ENCODE data around the gene NRXN3. TPM values are rescaled to one million over a fixed set of nuclear protein-coding genes. Genes with fewer than 3 reads are reported as not detected.
"Not testable (repeated sequence)": the region's sequence is repeated elsewhere in the genome, so short reads cannot be mapped to it uniquely, and the experiment has no call there.

The NRXN3 gene
- polyA plus RNA-seq, 1 donor from 2014 or later = not detected

GRCh38 chr14:78986989-78987388 is 816.8 kb downstream of the NRXN3 start:
- H3K9me3 Mint-ChIP-seq = peaks cover 0 to 3% (median 3%) of the 10 kb centered on the region in 3 donors
- no peaks in the 10 kb centered on the region for H3K36me3 Mint-ChIP-seq
- H3K27me3 Mint-ChIP-seq = no peaks in the 10 kb centered on the region
- H3K4me3 Mint-ChIP-seq = no peak overlapping the region
- H3K4me1 Mint-ChIP-seq = no peaks in the 10 kb centered on the region
- no peak overlapping the region for H3K27ac Mint-ChIP-seq

- Mint-ChIP-seq H3K4me3 (no peak overlapping the region), H3K9me3 (no peaks in the 10 kb centered on the region), H3K27ac (no peak overlapping the region), H3K36me3 (no peaks in the 10 kb centered on the region), H3K27me3 (no peaks in the 10 kb centered on the region), H3K4me1 (no peaks in the 10 kb centered on the region)
These were observed 819.0 kb downstream of the NRXN3 start for GRCh38 chr14:78989221-78989620.

GRCh38 chr14:78992867-78993266 is 822.7 kb downstream of the NRXN3 start:
- Mint-ChIP-seq H3K4me3 (no peak overlapping the region), H3K9me3 (peaks cover 0 to 2% (median 0%) of the 10 kb centered on the region in 3 donors), H3K27ac (no peak overlapping the region), H3K27me3 (no peaks in the 10 kb centered on the region), H3K36me3 (no peaks in the 10 kb centered on the region), H3K4me1 (no peaks in the 10 kb centered on the region)

- H3K27me3 Mint-ChIP-seq = no peaks in the 10 kb centered on the region
- H3K36me3 Mint-ChIP-seq = no peaks in the 10 kb centered on the region
- no peak overlapping the region for H3K27ac Mint-ChIP-seq
- H3K9me3 Mint-ChIP-seq = peaks cover 0 to 2% (median 0%) of the 10 kb centered on the region in 3 donors
- no peaks in the 10 kb centered on the region for H3K4me1 Mint-ChIP-seq
- H3K4me3 Mint-ChIP-seq = no peak overlapping the region
These were observed 827.6 kb downstream of the NRXN3 start for GRCh38 chr14:78997811-78998210.

GRCh38 chr14:79009286-79009685 is 839.1 kb downstream of the NRXN3 start:
- no peaks in the 10 kb centered on the region for H3K36me3 Mint-ChIP-seq
- no peaks in the 10 kb centered on the region for H3K9me3 Mint-ChIP-seq
- no peak overlapping the region for H3K27ac Mint-ChIP-seq
- H3K27me3 Mint-ChIP-seq = peaks cover 6% of the 10 kb centered on the region
- H3K4me1 Mint-ChIP-seq = no peaks in the 10 kb centered on the region
- no peak overlapping the region for H3K4me3 Mint-ChIP-seq

GRCh38 chr14:79011091-79011919 is 841.1 kb downstream of the NRXN3 start:
- Mint-ChIP-seq H3K4me1 (no peaks in the 10 kb centered on the region), H3K27ac (no peak overlapping the region), H3K36me3 (no peaks in the 10 kb centered on the region), H3K4me3 (no peak overlapping the region), H3K27me3 (peaks cover 2% of the 10 kb centered on the region), H3K9me3 (peaks cover 0 to 4% (median 0%) of the 10 kb centered on the region in 3 donors)

- Mint-ChIP-seq H3K36me3 (no peaks in the 10 kb centered on the region), H3K9me3 (peaks cover 0 to 4% (median 0%) of the 10 kb centered on the region in 3 donors), H3K4me3 (no peak overlapping the region), H3K27me3 (peaks cover 1% of the 10 kb centered on the region), H3K27ac (no peak overlapping the region), H3K4me1 (no peaks in the 10 kb centered on the region)
These were observed 841.7 kb downstream of the NRXN3 start for GRCh38 chr14:79011920-79012204.

GRCh38 chr14:79016828-79017505 is 846.8 kb downstream of the NRXN3 start:
- Mint-ChIP-seq H3K36me3 (no peaks in the 10 kb centered on the region), H3K9me3 (peaks cover 0 to 4% (median 0%) of the 10 kb centered on the region in 3 donors), H3K4me3 (no peak overlapping the region), H3K27ac (no peak overlapping the region), H3K27me3 (no peaks in the 10 kb centered on the region), H3K4me1 (no peaks in the 10 kb centered on the region)

GRCh38 chr14:79017561-79017960 is 847.4 kb downstream of the NRXN3 start:
- no peaks in the 10 kb centered on the region for H3K36me3 Mint-ChIP-seq
- H3K9me3 Mint-ChIP-seq = peaks cover 0 to 4% (median 0%) of the 10 kb centered on the region in 3 donors
- no peaks in the 10 kb centered on the region for H3K4me1 Mint-ChIP-seq
- H3K27me3 Mint-ChIP-seq = no peaks in the 10 kb centered on the region
- H3K4me3 Mint-ChIP-seq = no peak overlapping the region
- no peak overlapping the region for H3K27ac Mint-ChIP-seq

- Mint-ChIP-seq H3K4me3 (no peak overlapping the region), H3K9me3 (peaks cover 0 to 4% (median 0%) of the 10 kb centered on the region in 3 donors), H3K36me3 (no peaks in the 10 kb centered on the region), H3K27ac (no peak overlapping the region), H3K27me3 (no peaks in the 10 kb centered on the region), H3K4me1 (no peaks in the 10 kb centered on the region)
These were observed 848.7 kb downstream of the NRXN3 start for GRCh38 chr14:79018836-79019235.

GRCh38 chr14:79019898-79020297 is 849.7 kb downstream of the NRXN3 start:
- not testable (repeated sequence) for H3K27me3 Mint-ChIP-seq, H3K27ac Mint-ChIP-seq, H3K9me3 Mint-ChIP-seq, H3K4me3 Mint-ChIP-seq, H3K4me1 Mint-ChIP-seq, H3K36me3 Mint-ChIP-seq

GRCh38 chr14:79021766-79022165 is 851.6 kb downstream of the NRXN3 start:
- no peaks in the 10 kb centered on the region for H3K27me3 Mint-ChIP-seq
- H3K4me3 Mint-ChIP-seq = no peak overlapping the region
- no peaks in the 10 kb centered on the region for H3K36me3 Mint-ChIP-seq
- peaks cover 0 to 3% (median 2%) of the 10 kb centered on the region in 3 donors for H3K9me3 Mint-ChIP-seq
- H3K27ac Mint-ChIP-seq = no peak overlapping the region
- H3K4me1 Mint-ChIP-seq = no peaks in the 10 kb centered on the region

- Mint-ChIP-seq H3K9me3 (peaks cover 0 to 5% (median 3%) of the 10 kb centered on the region in 3 donors), H3K4me3 (no peak overlapping the region), H3K4me1 (no peaks in the 10 kb centered on the region), H3K27me3 (no peaks in the 10 kb centered on the region), H3K36me3 (no peaks in the 10 kb centered on the region), H3K27ac (no peak overlapping the region)
These were observed 857.0 kb downstream of the NRXN3 start for GRCh38 chr14:79027138-79027537.

- H3K27me3 Mint-ChIP-seq = no peaks in the 10 kb centered on the region
- no peaks in the 10 kb centered on the region for H3K4me1 Mint-ChIP-seq
- H3K36me3 Mint-ChIP-seq = no peaks in the 10 kb centered on the region
- no peak overlapping the region for H3K4me3 Mint-ChIP-seq
- peaks cover 0 to 5% (median 3%) of the 10 kb centered on the region in 3 donors for H3K9me3 Mint-ChIP-seq
- no peak overlapping the region for H3K27ac Mint-ChIP-seq
These were observed 858.1 kb downstream of the NRXN3 start for GRCh38 chr14:79028281-79028680.

GRCh38 chr14:79036441-79036840 is 866.3 kb downstream of the NRXN3 start:
- peaks cover 2 to 8% (median 8%) of the 10 kb centered on the region in 3 donors for H3K9me3 Mint-ChIP-seq
- no peaks in the 10 kb centered on the region for H3K4me1 Mint-ChIP-seq
- H3K4me3 Mint-ChIP-seq = no peak overlapping the region
- H3K36me3 Mint-ChIP-seq = no peaks in the 10 kb centered on the region
- no peak overlapping the region for H3K27ac Mint-ChIP-seq
- no peaks in the 10 kb centered on the region for H3K27me3 Mint-ChIP-seq

- Mint-ChIP-seq H3K27me3 (no peaks in the 10 kb centered on the region), H3K36me3 (no peaks in the 10 kb centered on the region), H3K27ac (no peak overlapping the region), H3K9me3 (peaks cover 2 to 8% (median 8%) of the 10 kb centered on the region in 3 donors), H3K4me1 (no peaks in the 10 kb centered on the region), H3K4me3 (no peak overlapping the region)
These were observed 866.9 kb downstream of the NRXN3 start for GRCh38 chr14:79037106-79037505.
